Measurements from ENCODE around the gene ZNF71. TPM values are rescaled to one million over a fixed set of nuclear protein-coding genes. Genes with fewer than 3 reads are reported as not detected.
A peak's percentile ranks its signal among the peaks of the same experiment; 100 is the strongest.

The ZNF71 gene
- polyA plus RNA-seq, 1 donor (not counting 4 experiments of a cell fraction or from before 2014, with no cell fraction given): 4.8 TPM

DNA sequence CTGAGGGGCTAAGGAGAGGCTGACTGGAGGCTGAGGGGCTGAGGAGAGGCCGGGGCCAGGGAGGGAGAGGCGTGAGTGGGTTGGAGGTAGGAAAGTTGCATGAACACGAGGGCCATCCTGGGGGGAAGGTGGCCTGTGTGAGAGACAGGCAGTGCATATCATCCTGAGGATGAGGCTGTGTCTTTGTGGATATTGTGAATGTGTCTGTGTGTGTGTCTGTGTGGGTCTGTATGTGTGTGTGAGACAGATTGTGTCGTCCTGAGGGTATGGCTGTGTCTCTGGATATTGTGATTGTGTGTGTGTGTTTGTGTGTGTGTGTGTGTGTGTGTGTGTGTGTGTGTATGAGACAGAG is 422 bp downstream of the ZNF71 start:
- peaks cover 4% of the 10 kb centered on the region for H3K4me1 ChIP-seq (ENCODE audit: control insufficient read depth, extremely low read depth, insufficient read depth, low read length)
- FAIRE-seq (peak; percentile 9), DNase-seq (ENCODE audit: low read depth, low spot score) (no peak)
- H3K4me2 ChIP-seq (ENCODE audit: control insufficient read depth, extremely low read depth, insufficient read depth, low read depth, low read length): peak overlapping the region; percentile 58
- H3K79me2 ChIP-seq (ENCODE audit: control insufficient read depth, insufficient read depth, low read length): peaks cover 31% of the 10 kb centered on the region
- H3K27ac ChIP-seq (ENCODE audit: control insufficient read depth, insufficient read depth, low read length): peak overlapping the region; percentile 35
- no peaks in the 10 kb centered on the region for H3K9me1 ChIP-seq (ENCODE audit: control insufficient read depth, extremely low read depth, insufficient read depth, low read length)
- no peak for TF ChIP-seq EZH2 (IDR thresholded peaks at IDR 0.05; ENCODE audit: low read length)
- TF ChIP-seq, protein P1, sequence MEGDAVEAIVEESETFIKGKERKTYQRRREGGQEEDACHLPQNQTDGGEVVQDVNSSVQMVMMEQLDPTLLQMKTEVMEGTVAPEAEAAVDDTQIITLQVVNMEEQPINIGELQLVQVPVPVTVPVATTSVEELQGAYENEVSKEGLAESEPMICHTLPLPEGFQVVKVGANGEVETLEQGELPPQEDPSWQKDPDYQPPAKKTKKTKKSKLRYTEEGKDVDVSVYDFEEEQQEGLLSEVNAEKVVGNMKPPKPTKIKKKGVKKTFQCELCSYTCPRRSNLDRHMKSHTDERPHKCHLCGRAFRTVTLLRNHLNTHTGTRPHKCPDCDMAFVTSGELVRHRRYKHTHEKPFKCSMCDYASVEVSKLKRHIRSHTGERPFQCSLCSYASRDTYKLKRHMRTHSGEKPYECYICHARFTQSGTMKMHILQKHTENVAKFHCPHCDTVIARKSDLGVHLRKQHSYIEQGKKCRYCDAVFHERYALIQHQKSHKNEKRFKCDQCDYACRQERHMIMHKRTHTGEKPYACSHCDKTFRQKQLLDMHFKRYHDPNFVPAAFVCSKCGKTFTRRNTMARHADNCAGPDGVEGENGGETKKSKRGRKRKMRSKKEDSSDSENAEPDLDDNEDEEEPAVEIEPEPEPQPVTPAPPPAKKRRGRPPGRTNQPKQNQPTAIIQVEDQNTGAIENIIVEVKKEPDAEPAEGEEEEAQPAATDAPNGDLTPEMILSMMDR (optimal IDR thresholded peaks at IDR 0.05 in 1 of 3, IDR thresholded peaks at IDR 0.05 in 1 of 3, conservative IDR thresholded peaks at IDR 0.05 in 1 of 3; ENCODE audit: extremely low read depth in 1 of 3, insufficient read depth in 2 of 3, low read length in 3 of 3): no peak
- peaks cover 0 to 1% of the 10 kb centered on the region in 2 experiments for H3K36me3 ChIP-seq (ENCODE audit: control insufficient read depth in 2 of 2, extremely low read depth in 1 of 2, insufficient read depth in 2 of 2, low read length in 2 of 2)
- dilution Hi-C loops (cut with MboI; ENCODE audit: extremely low pct_ligation_motif_present, low sequenced_read_pairs): no loop called here
- peak overlapping the region; percentile 77 to 99 (median 88) for H3K4me3 ChIP-seq (ENCODE audit: control insufficient read depth in 2 of 3, extremely low read depth in 1 of 3, insufficient read depth in 2 of 3, low read depth in 1 of 3, low read length in 3 of 3)
- H2AFZ ChIP-seq (ENCODE audit: control insufficient read depth, low read length): peak overlapping the region; percentile 88
- no peaks in the 10 kb centered on the region for H3K9me3 ChIP-seq (ENCODE audit: control insufficient read depth, low read depth, low read length)
- H3K9ac ChIP-seq (ENCODE audit: control insufficient read depth, extremely low read depth, insufficient read depth, low read length): peak overlapping the region; percentile 79
- H3K27me3 ChIP-seq (ENCODE audit: control insufficient read depth, extremely low read depth, insufficient read depth, low read length): no peaks in the 10 kb centered on the region
- no peaks in the 10 kb centered on the region for H4K20me1 ChIP-seq (ENCODE audit: control insufficient read depth, extremely low read depth, insufficient read depth, low read length)

DNA sequence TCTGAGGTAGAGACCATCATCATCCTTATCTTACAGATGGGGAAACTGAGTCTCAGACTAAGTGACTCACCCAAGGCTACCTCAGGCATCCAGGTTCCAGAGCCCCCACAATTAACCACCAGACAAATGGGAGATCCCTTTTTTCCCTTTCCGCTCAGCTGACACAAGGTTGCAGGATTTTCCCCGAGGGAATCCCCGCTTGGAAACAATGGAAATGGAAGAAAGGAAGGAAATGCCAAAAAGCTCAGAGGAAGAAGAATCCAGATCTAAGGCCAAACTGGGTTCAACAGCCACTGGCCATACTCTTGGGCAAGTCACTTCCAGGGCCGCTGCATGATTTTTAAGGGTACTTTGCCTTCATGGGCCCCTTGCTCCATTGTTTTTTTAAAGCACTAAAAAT is 1.6 kb downstream of the ZNF71 start:
- peaks cover 4% of the 10 kb centered on the region for H3K4me1 ChIP-seq (ENCODE audit: control insufficient read depth, extremely low read depth, insufficient read depth, low read length)
- dilution Hi-C loops (cut with MboI; ENCODE audit: extremely low pct_ligation_motif_present, low sequenced_read_pairs): no loop called here
- TF ChIP-seq EZH2 (IDR thresholded peaks at IDR 0.05; ENCODE audit: low read length): no peak
- TF ChIP-seq, protein P1 (optimal IDR thresholded peaks at IDR 0.05 in 1 of 3, IDR thresholded peaks at IDR 0.05 in 1 of 3, conservative IDR thresholded peaks at IDR 0.05 in 1 of 3; ENCODE audit: extremely low read depth in 1 of 3, insufficient read depth in 2 of 3, low read length in 3 of 3): no peak
- no peak overlapping the region for H2AFZ ChIP-seq (ENCODE audit: control insufficient read depth, low read length)
- no peaks in the 10 kb centered on the region for H3K27me3 ChIP-seq (ENCODE audit: control insufficient read depth, extremely low read depth, insufficient read depth, low read length)
- no peak overlapping the region for H3K4me2 ChIP-seq (ENCODE audit: control insufficient read depth, extremely low read depth, insufficient read depth, low read depth, low read length)
- H3K36me3 ChIP-seq (ENCODE audit: control insufficient read depth in 2 of 2, extremely low read depth in 1 of 2, insufficient read depth in 2 of 2, low read length in 2 of 2): peaks cover 0 to 4% of the 10 kb centered on the region in 2 experiments
- peaks cover 2% of the 10 kb centered on the region for H3K9me3 ChIP-seq (ENCODE audit: control insufficient read depth, low read depth, low read length)
- no peaks in the 10 kb centered on the region for H4K20me1 ChIP-seq (ENCODE audit: control insufficient read depth, extremely low read depth, insufficient read depth, low read length)
- DNase-seq (ENCODE audit: low read depth, low spot score) (no peak), FAIRE-seq (no peak)
- H3K27ac ChIP-seq (ENCODE audit: control insufficient read depth, insufficient read depth, low read length): no peak overlapping the region
- no peaks in the 10 kb centered on the region for H3K9me1 ChIP-seq (ENCODE audit: control insufficient read depth, extremely low read depth, insufficient read depth, low read length)
- no peak overlapping the region for H3K9ac ChIP-seq (ENCODE audit: control insufficient read depth, extremely low read depth, insufficient read depth, low read length)
- H3K4me3 ChIP-seq (ENCODE audit: control insufficient read depth in 2 of 3, extremely low read depth in 1 of 3, insufficient read depth in 2 of 3, low read depth in 1 of 3, low read length in 3 of 3): peak overlapping the region in 1 of 3 experiments; percentile 14
- H3K79me2 ChIP-seq (ENCODE audit: control insufficient read depth, insufficient read depth, low read length): peaks cover 41% of the 10 kb centered on the region

Data from keratinocyte (primary cell).